ENCODE results near the gene HABP2. TPM values are rescaled to one million over a fixed set of nuclear protein-coding genes. Genes with fewer than 3 reads are reported as not detected.

The HABP2 gene
- total RNA-seq, 4 donors from 2014 or later = not detected

DNA sequence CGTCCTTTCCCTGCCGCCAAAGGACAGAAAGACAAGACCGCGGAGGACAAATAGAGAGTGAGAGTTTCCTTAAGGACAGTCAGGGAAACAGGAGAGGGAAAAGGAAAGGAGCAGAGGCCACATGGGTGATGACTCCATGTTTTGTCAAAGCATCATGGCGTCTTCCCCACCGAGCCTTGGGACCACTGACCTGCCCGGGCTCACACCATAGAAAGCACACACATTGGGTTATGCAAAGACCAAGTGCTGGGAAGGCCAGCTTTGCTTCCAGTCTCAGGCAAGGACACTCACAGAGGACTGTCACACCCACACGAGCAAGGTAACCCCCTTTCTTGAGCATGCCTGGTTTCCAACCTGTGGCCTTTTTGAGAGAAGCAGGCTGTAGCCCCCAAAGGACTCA is 23.3 kb upstream of the HABP2 start:
- no peak for TF ChIP-seq POLR2A (IDR thresholded peaks at IDR 0.05)
- no peak for TF ChIP-seq POLR2AphosphoS5 (IDR thresholded peaks at IDR 0.05)
- TF ChIP-seq, protein P1, sequence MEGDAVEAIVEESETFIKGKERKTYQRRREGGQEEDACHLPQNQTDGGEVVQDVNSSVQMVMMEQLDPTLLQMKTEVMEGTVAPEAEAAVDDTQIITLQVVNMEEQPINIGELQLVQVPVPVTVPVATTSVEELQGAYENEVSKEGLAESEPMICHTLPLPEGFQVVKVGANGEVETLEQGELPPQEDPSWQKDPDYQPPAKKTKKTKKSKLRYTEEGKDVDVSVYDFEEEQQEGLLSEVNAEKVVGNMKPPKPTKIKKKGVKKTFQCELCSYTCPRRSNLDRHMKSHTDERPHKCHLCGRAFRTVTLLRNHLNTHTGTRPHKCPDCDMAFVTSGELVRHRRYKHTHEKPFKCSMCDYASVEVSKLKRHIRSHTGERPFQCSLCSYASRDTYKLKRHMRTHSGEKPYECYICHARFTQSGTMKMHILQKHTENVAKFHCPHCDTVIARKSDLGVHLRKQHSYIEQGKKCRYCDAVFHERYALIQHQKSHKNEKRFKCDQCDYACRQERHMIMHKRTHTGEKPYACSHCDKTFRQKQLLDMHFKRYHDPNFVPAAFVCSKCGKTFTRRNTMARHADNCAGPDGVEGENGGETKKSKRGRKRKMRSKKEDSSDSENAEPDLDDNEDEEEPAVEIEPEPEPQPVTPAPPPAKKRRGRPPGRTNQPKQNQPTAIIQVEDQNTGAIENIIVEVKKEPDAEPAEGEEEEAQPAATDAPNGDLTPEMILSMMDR (IDR thresholded peaks at IDR 0.05) = no peak
- no peak for TF ChIP-seq EP300 (IDR thresholded peaks at IDR 0.05)

DNA sequence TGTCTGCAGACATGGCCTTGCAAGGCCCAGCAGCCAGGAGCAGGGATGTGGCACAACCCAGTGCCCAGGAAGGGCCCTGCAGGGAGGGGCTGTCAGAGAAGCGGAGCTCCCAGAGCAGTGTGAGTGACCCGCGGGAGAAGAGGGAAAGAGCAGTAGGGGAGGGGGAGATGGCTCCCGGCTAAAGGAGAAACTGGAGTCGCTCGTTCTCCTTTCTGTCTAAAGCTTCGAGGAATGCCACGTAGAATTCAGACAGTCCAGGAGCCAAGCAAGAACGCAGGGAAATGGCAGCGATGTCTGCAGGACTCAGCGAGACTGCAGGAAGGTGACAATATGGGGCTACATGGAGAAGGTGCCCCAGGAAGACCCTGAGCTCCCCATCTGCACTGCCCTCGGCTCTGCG is 22.4 kb upstream of the HABP2 start:
- H3K27me3 ChIP-seq = peaks cover 20% of the 10 kb centered on the region
- H3K4me1 ChIP-seq = no peaks in the 10 kb centered on the region
- H3K27ac ChIP-seq = no peak overlapping the region
- H3K36me3 ChIP-seq = no peaks in the 10 kb centered on the region
- no peak for TF ChIP-seq POLR2A (IDR thresholded peaks at IDR 0.05)
- TF ChIP-seq POLR2AphosphoS5 (IDR thresholded peaks at IDR 0.05) = no peak
- TF ChIP-seq, protein P1 (IDR thresholded peaks at IDR 0.05) = no peak
- TF ChIP-seq EP300 (IDR thresholded peaks at IDR 0.05) = no peak
- no peak for ATAC-seq
- no peaks in the 10 kb centered on the region for H3K9me3 ChIP-seq
- no peak overlapping the region for H3K4me3 ChIP-seq
- WGBS, 2 donors (ENCODE audit: low coverage in 1 of 2) = 69% methylated on average over 11 to 13 of the region's 13 CpGs

More for the DNA sequence above, 23.3 kb upstream of the HABP2 start:
- WGBS, 2 donors (ENCODE audit: low coverage in 1 of 2) = 67 to 85% methylated on average over 3 to 7 of the region's 8 CpGs
- Histone ChIP-seq H3K27ac (no peak overlapping the region), H3K9me3 (no peaks in the 10 kb centered on the region), H3K4me1 (no peaks in the 10 kb centered on the region), H3K27me3 (peaks cover 15% of the 10 kb centered on the region), H3K4me3 (no peak overlapping the region), H3K36me3 (no peaks in the 10 kb centered on the region)
- ATAC-seq = no peak

GRCh38 chr10:113532724-113533123 is 20.1 kb upstream of the HABP2 start:
- TF ChIP-seq POLR2A (IDR thresholded peaks at IDR 0.05) (no peak), EP300 (IDR thresholded peaks at IDR 0.05) (no peak), POLR2AphosphoS5 (IDR thresholded peaks at IDR 0.05) (no peak)
- TF ChIP-seq, protein P1 (IDR thresholded peaks at IDR 0.05) = no peak
- H3K4me3 ChIP-seq = no peak overlapping the region
- no peaks in the 10 kb centered on the region for H3K36me3 ChIP-seq
- peaks cover 20% of the 10 kb centered on the region for H3K27me3 ChIP-seq
- no peaks in the 10 kb centered on the region for H3K9me3 ChIP-seq
- no peak for ATAC-seq
- H3K4me1 ChIP-seq = no peaks in the 10 kb centered on the region
- no CpG with 5 or more reads among the region's 3 CpGs for WGBS, 2 donors (ENCODE audit: low coverage in 1 of 2)
- H3K27ac ChIP-seq = no peak overlapping the region

- Histone ChIP-seq H3K27ac (no peak overlapping the region), H3K9me3 (no peaks in the 10 kb centered on the region), H3K36me3 (no peaks in the 10 kb centered on the region), H3K27me3 (peaks cover 20% of the 10 kb centered on the region), H3K4me1 (no peaks in the 10 kb centered on the region), H3K4me3 (no peak overlapping the region)
- ATAC-seq = no peak
- TF ChIP-seq EP300 (IDR thresholded peaks at IDR 0.05) (no peak), POLR2AphosphoS5 (IDR thresholded peaks at IDR 0.05) (no peak), POLR2A (IDR thresholded peaks at IDR 0.05) (no peak)
- TF ChIP-seq, protein P1 (IDR thresholded peaks at IDR 0.05) = no peak
- 75 to 86% methylated on average over 2 to 5 of the region's 6 CpGs for WGBS, 2 donors (ENCODE audit: low coverage in 1 of 2)
These were observed 19.1 kb upstream of the HABP2 start for GRCh38 chr10:113533801-113534200.

GRCh38 chr10:113534423-113534822 is 18.4 kb upstream of the HABP2 start:
- TF ChIP-seq POLR2AphosphoS5 (IDR thresholded peaks at IDR 0.05) = no peak
- TF ChIP-seq, protein P1 (IDR thresholded peaks at IDR 0.05) = no peak
- TF ChIP-seq EP300 (IDR thresholded peaks at IDR 0.05) = no peak
- no peaks in the 10 kb centered on the region for H3K4me1 ChIP-seq
- no peak for ATAC-seq
- no peaks in the 10 kb centered on the region for H3K9me3 ChIP-seq
- no peak overlapping the region for H3K4me3 ChIP-seq
- WGBS, 2 donors (ENCODE audit: low coverage in 1 of 2) = 60 to 67% methylated on average over 1 of the region's 4 CpGs
- H3K27me3 ChIP-seq = peaks cover 18% of the 10 kb centered on the region
- H3K27ac ChIP-seq = no peak overlapping the region
- H3K36me3 ChIP-seq = no peaks in the 10 kb centered on the region

Measured in gastroesophageal sphincter (tissue), 4 donors.